SK-N-SH (cell line): Measurements from ENCODE around the gene HECW1. TPM values are rescaled to one million over a fixed set of nuclear protein-coding genes. Genes with fewer than 3 reads are reported as not detected.

Experiments used
- CTCF ChIA-PET: fragments of 300-600, 350-600 bp; formaldehyde crosslinking; extraction: SDS; loops from one replicate; lab custom pipeline; 2021; lab: Yijun Ruan, JAX
- POLR2A ChIA-PET: fragments of 350-600 bp; sonication (Branson Sonifier 250); formaldehyde crosslinking; extraction: SDS; loops from one replicate; lab custom pipeline; 2020; ENCODE audit warnings: antibody characterized with exemption, inconsistent platforms; lab: Yijun Ruan, JAX
- DNase-seq: peaks from one replicate; pipeline ENCODE4 v3.0.0; 2012
- H2AFZ ChIP-seq: fragments of 200-600 bp; sonication (generic); 2 replicates; pipeline ENCODE4 v1.8.1; 2016; ENCODE audit warnings: antibody characterized with exemption, mild to moderate bottlenecking, low read depth
- H3F3A ChIP-seq: fragments of 200-600 bp; sonication (generic); replicated peaks from 2 replicates; pipeline ENCODE3; 2016; ENCODE audit warnings: antibody characterized with exemption, mild to moderate bottlenecking; ENCODE audit not compliant: insufficient read depth
- H3K27ac ChIP-seq, 2 experiments: fragments of 200-500 bp in 1 of 2; fragments of 200-600 bp in 1 of 2; sonication (Bioruptor generic) in 1 of 2; sonication (generic), shearing (Covaris generic) in 1 of 2; 2 replicates each; pipeline versions ENCODE4 v1.5.1 to v1.6.1; 2014 to 2016; ENCODE audit warnings: low read depth in 2 of 2, inconsistent platforms in 1 of 2, low read length in 1 of 2, mild to moderate bottlenecking in 1 of 2, mixed read lengths in 1 of 2
- H3K27me3 ChIP-seq: fragments of 200-600 bp; sonication (generic), shearing (Covaris generic); 2 replicates; pipeline ENCODE4 v1.6.1; 2016; ENCODE audit warnings: mixed run types; ENCODE audit not compliant: insufficient read depth
- H3K36me3 ChIP-seq, 2 experiments: fragments of 200-500 bp in 1 of 2; fragments of 200-600 bp in 1 of 2; sonication (Bioruptor generic) in 1 of 2; sonication (generic) in 1 of 2; replicated peaks in 1 of 2; 2 replicates each; pipeline versions ENCODE3 to v1.5.1; 2014 to 2016; ENCODE audit warnings: low read length in 1 of 2, mild to moderate bottlenecking in 1 of 2; ENCODE audit not compliant: insufficient read depth in 2 of 2, control insufficient read depth in 1 of 2
- H3K4me1 ChIP-seq, 2 experiments: fragments of 200-500 bp in 1 of 2; fragments of 200-600 bp in 1 of 2; sonication (Bioruptor generic) in 1 of 2; sonication (generic), shearing (Covaris generic) in 1 of 2; 2 replicates each; pipeline versions ENCODE4 v1.5.1 to v1.6.1; 2014 to 2016; ENCODE audit warnings: low read depth in 1 of 2, low read length in 1 of 2, mixed run types in 1 of 2; ENCODE audit not compliant: insufficient read depth in 2 of 2, control insufficient read depth in 1 of 2
- H3K4me2 ChIP-seq: fragments of 200-600 bp; sonication (generic), shearing (Covaris generic); 2 replicates; pipeline ENCODE4 v1.6.1; 2017; ENCODE audit warnings: mixed run types
- H3K4me3 ChIP-seq, 2 experiments: fragments of 200-500 bp in 1 of 2; fragments of 200-600 bp in 1 of 2; sonication (Bioruptor generic) in 1 of 2; sonication (generic), shearing (Covaris generic) in 1 of 2; 2 replicates each; pipeline versions ENCODE4 v1.5.1 to v1.8.1; 2014 to 2016; ENCODE audit warnings: low read depth in 2 of 2, inconsistent platforms in 1 of 2, low read length in 1 of 2, mild to moderate bottlenecking in 1 of 2, mixed read lengths in 1 of 2, moderate library complexity in 1 of 2
- H3K79me2 ChIP-seq: fragments of 200-600 bp; sonication (generic); 2 replicates; pipeline ENCODE4 v1.8.1; 2017; ENCODE audit warnings: mild to moderate bottlenecking; ENCODE audit not compliant: insufficient read depth
- H3K9ac ChIP-seq: fragments of 200-600 bp; sonication (generic); 2 replicates; pipeline ENCODE4 v1.6.1; 2017; ENCODE audit warnings: mixed run types
- H3K9me2 ChIP-seq: fragments of 200-600 bp; sonication (generic); 2 replicates; pipeline ENCODE4 v1.6.1; 2017; ENCODE audit warnings: mixed run types
- H3K9me3 ChIP-seq: fragments of 200-600 bp; sonication (generic); 2 replicates; pipeline ENCODE4 v1.6.1; 2017; ENCODE audit warnings: mixed run types, mild to moderate bottlenecking, moderate library complexity
- H4K20me1 ChIP-seq: fragments of 200-600 bp; sonication (generic); 2 replicates; pipeline ENCODE4 v1.6.1; 2017; ENCODE audit warnings: mild to moderate bottlenecking, mixed run types; ENCODE audit not compliant: insufficient read depth
- FOSL2 ChIP-seq: IDR thresholded peaks from 2 replicates; pipeline ENCODE4 v1.4.0; 2012; ENCODE audit warnings: low read depth, mild to moderate bottlenecking, moderate library complexity, borderline replicate concordance
- GATA2 ChIP-seq: sonication (generic); formaldehyde crosslinking; IDR thresholded peaks from 2 replicates; pipeline ENCODE4 v1.5.0; 2020; ENCODE audit warnings: mild to moderate bottlenecking, missing genetic modification reagents
- JUND ChIP-seq: IDR thresholded peaks from 2 replicates; pipeline ENCODE4 v1.4.0; 2012
- MAX ChIP-seq: IDR thresholded peaks from 2 replicates; pipeline ENCODE4 v1.4.0; 2012; ENCODE audit warnings: low read depth
- NFIC ChIP-seq: IDR thresholded peaks from 2 replicates; pipeline ENCODE4 v1.4.0; 2012; ENCODE audit warnings: borderline replicate concordance
- PBX3 ChIP-seq: IDR thresholded peaks from 2 replicates; pipeline ENCODE4; 2012
- POLR2AphosphoS5 ChIP-seq: IDR thresholded peaks from 2 replicates; pipeline ENCODE4 v1.6.1; 2012; ENCODE audit warnings: low read depth, low read length
- RCOR1 ChIP-seq: fragments of 150-350 bp; IDR thresholded peaks from 2 replicates; pipeline ENCODE4 v1.6.1; 2017; ENCODE audit warnings: antibody characterized with exemption, low read length
- RFX5 ChIP-seq: IDR thresholded peaks from 2 replicates; pipeline ENCODE4 v1.6.1; 2012; ENCODE audit warnings: mild to moderate bottlenecking, improper control_type of control experiment, low read length
- SIN3A ChIP-seq: IDR thresholded peaks from 2 replicates; pipeline ENCODE4 v1.6.1; 2012; ENCODE audit warnings: low read depth, mild to moderate bottlenecking, low read length, moderate library complexity, borderline replicate concordance
- TAF1 ChIP-seq: IDR thresholded peaks from 2 replicates; pipeline ENCODE4 v1.6.1; 2012; ENCODE audit warnings: low read depth, mild to moderate bottlenecking, low read length, moderate library complexity, borderline replicate concordance
- TEAD4 ChIP-seq: IDR thresholded peaks from 2 replicates; pipeline ENCODE4 v1.4.0; 2012; ENCODE audit warnings: mild to moderate bottlenecking, borderline replicate concordance; ENCODE audit not compliant: insufficient read depth
- WGBS: methylation state at CpG from one replicate; pipeline ENCODE4 v1.1.6; 2017; ENCODE audit warnings: low lambda C conversion rate; 5-methylcytosine and 5-hydroxymethylcytosine counted together
- polyA plus RNA-seq, 3 experiments: library from polyadenylated mRNA; depleted of rRNA; stranded (reverse); fragments of >200 nt; gene quantifications; 2 replicates each; pipeline ENCODE4 v1.2.3, GENCODE V29; 2012

Gene HECW1
- polyA plus RNA-seq, 1 of the 3 experiments (the other 2 are of a cell fraction), result not detected

- no peak for TF ChIP-seq POLR2AphosphoS5
- no peak for TF ChIP-seq RFX5
- TF ChIP-seq RCOR1, result no peak
Observed at GRCh38 chr7:43085992-43086391, 26.5 kb upstream of the HECW1 start (continued).

DNA sequence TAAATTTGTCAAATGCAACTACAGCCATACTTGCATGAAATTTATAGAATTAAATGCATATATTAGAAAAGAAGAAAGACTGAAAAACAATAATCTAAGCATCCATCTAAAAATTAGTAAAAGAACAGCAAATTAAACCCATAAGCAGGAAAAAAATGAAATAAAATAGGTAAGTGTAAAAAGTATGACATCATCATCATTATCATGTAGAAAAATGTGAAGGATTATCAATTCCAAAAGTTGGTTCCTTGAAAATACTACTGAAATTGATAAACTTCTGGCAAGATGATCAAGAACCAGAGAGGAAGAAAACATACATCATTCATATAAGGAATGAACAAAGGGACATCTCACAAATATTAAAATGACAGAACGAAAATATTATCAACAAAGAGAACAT is 19.6 kb upstream of the HECW1 start:
- ChIA-PET POLR2A (no interaction called here), CTCF (no interaction called here)
- no peaks in the 10 kb centered on the region for H3K9me3 ChIP-seq
- no peak overlapping the region for H2AFZ ChIP-seq
- 0% methylated on average over 1 of the region's 1 CpG for WGBS
- TF ChIP-seq FOSL2 (no peak), SIN3A (no peak), MAX (no peak), GATA2 (CRISPR knock-in tag) (no peak)
- H4K20me1 ChIP-seq, result no peaks in the 10 kb centered on the region
- H3K27me3 ChIP-seq, result peaks cover 9% of the 10 kb centered on the region; the same call in 1 of the 2 replicates
- H3K27ac ChIP-seq, result no peak overlapping the region
- H3K79me2 ChIP-seq, result no peaks in the 10 kb centered on the region
- no peak overlapping the region for H3K4me2 ChIP-seq
- no peak for DNase-seq
- no peaks in the 10 kb centered on the region for H3K36me3 ChIP-seq
- H3K9ac ChIP-seq, result no peak overlapping the region
- no peaks in the 10 kb centered on the region for H3K9me2 ChIP-seq
- no peak overlapping the region for H3K4me3 ChIP-seq
- H3K4me1 ChIP-seq, result no peaks in the 10 kb centered on the region
- no peaks in the 10 kb centered on the region for H3F3A ChIP-seq

DNA sequence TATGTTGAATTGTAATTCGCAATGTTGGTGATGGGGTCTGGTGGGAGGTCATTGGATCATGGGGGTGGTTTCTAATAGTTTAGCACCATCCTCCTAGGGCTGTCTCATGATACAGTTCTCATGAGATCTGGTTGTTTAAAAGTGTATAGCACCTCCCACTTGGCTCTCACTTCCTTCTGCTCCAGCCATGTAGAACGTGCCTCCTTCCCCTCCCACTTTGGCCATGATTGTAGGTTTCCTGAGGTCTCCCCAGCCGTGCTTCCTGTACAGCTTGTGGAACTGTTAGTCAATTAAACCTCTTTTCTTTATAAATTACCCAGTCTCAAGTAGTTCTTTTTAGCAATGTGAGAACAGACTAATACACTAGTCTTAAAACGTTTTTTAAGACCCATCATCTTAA is 15.6 kb upstream of the HECW1 start:
- TF ChIP-seq TAF1 (no peak), GATA2 (CRISPR knock-in tag) (no peak), NFIC (no peak), PBX3 (no peak)
- Histone ChIP-seq H3F3A (no peaks in the 10 kb centered on the region), H3K4me3 (no peak overlapping the region), H3K27ac (no peak overlapping the region), H3K79me2 (no peaks in the 10 kb centered on the region), H2AFZ (no peak overlapping the region), H3K36me3 (no peaks in the 10 kb centered on the region), H4K20me1 (no peaks in the 10 kb centered on the region), H3K9me2 (no peaks in the 10 kb centered on the region), H3K4me2 (no peak overlapping the region), H3K27me3 (peaks cover 10% of the 10 kb centered on the region; the same call in 1 of the 2 replicates), H3K9ac (no peak overlapping the region), H3K4me1 (no peaks in the 10 kb centered on the region), H3K9me3 (no peaks in the 10 kb centered on the region)
- 7% methylated on average over 4 of the region's 4 CpGs for WGBS
- ChIA-PET CTCF (no interaction called here), POLR2A (no interaction called here)
- no peak for DNase-seq

- ChIA-PET POLR2A (no interaction called here), CTCF (interaction anchor here (2.1 kb wide), 1 partner anchor 8 kb away, joined by 7 read pairs; no protein-coding TSS in a partner anchor)
Observed at GRCh38 chr7:43099750-43100149, 12.7 kb upstream of the HECW1 start.

More at GRCh38 chr7:43099750-43100149, 12.7 kb upstream of the HECW1 start:
- WGBS, result 8% methylated on average over 6 of the region's 6 CpGs
- Histone ChIP-seq H2AFZ (no peak overlapping the region), H3K4me3 (no peak overlapping the region), H3K27ac (no peak overlapping the region), H4K20me1 (no peaks in the 10 kb centered on the region), H3K27me3 (peaks cover 10% of the 10 kb centered on the region; the same call in 1 of the 2 replicates), H3K9me2 (no peaks in the 10 kb centered on the region), H3F3A (no peaks in the 10 kb centered on the region), H3K4me2 (no peak overlapping the region), H3K4me1 (no peaks in the 10 kb centered on the region), H3K9me3 (no peaks in the 10 kb centered on the region), H3K79me2 (no peaks in the 10 kb centered on the region), H3K36me3 (no peaks in the 10 kb centered on the region), H3K9ac (no peak overlapping the region)
- no peak for TF ChIP-seq TEAD4
- TF ChIP-seq FOSL2, result no peak
- no peak for TF ChIP-seq JUND
- TF ChIP-seq RFX5, result no peak
- no peak for DNase-seq
